Right lung (tissue), 5 donors: ENCODE measurements around the gene SPON1. TPM values are rescaled to one million over a fixed set of nuclear protein-coding genes. Genes with fewer than 3 reads are reported as not detected.

Source experiments
- DNase-seq, 2 donors: peaks; one replicate each; pipeline ENCODE4 v3.0.0-alpha.2; 2013
- polyA plus RNA-seq, 5 donors: library from polyadenylated mRNA; unstranded; fragments of 120-200 nt; gene quantifications; one replicate each; pipeline versions ENCODE4 v1.2.1 to v1.2.3, GENCODE V29; 2013; ENCODE audit warnings: inconsistent platforms in 1 of 5, low replicate concordance in 1 of 5; ENCODE audit not compliant: insufficient read length in 5 of 5, insufficient read depth in 1 of 5

Gene SPON1
- polyA plus RNA-seq, 5 donors = 79.0 to 120 (median 95.6) TPM

- DNase-seq = no peak
These were observed 20.1 kb upstream of the SPON1 start for GRCh38 chr11:13942378-13942777.

- no peak for DNase-seq
These were observed 19.5 kb upstream of the SPON1 start for GRCh38 chr11:13942971-13943381.

- DNase-seq = no peak
These were observed 18.5 kb upstream of the SPON1 start for GRCh38 chr11:13944016-13944415.

GRCh38 chr11:13944911-13945425 is 17.6 kb upstream of the SPON1 start:
- no peak for DNase-seq

- no peak for DNase-seq
These were observed 15.1 kb upstream of the SPON1 start for GRCh38 chr11:13947379-13947778.

GRCh38 chr11:13949876-13950275 is 12.6 kb upstream of the SPON1 start:
- no peak for DNase-seq

- DNase-seq = no peak
These were observed 10.3 kb upstream of the SPON1 start for GRCh38 chr11:13952221-13952620.

- no peak for DNase-seq
These were observed 9.9 kb upstream of the SPON1 start for GRCh38 chr11:13952668-13953067.

GRCh38 chr11:13954591-13954990 is 7.9 kb upstream of the SPON1 start:
- no peak for DNase-seq

- peak in 1 of 2 donors; percentile 69 for DNase-seq
These were observed 6.5 kb upstream of the SPON1 start for GRCh38 chr11:13955971-13956421.

- no peak for DNase-seq
These were observed 5.5 kb upstream of the SPON1 start for GRCh38 chr11:13956988-13957387.

GRCh38 chr11:13958641-13959400 is 3.7 kb upstream of the SPON1 start:
- no peak for DNase-seq

- no peak for DNase-seq
These were observed 343 bp upstream of the SPON1 start for GRCh38 chr11:13962198-13962561.

GRCh38 chr11:13963169-13963948 is 836 bp downstream of the SPON1 start:
- no peak for DNase-seq

GRCh38 chr11:13963949-13964770 is 1.6 kb downstream of the SPON1 start:
- DNase-seq = no peak

GRCh38 chr11:13964771-13965074 is 2.2 kb downstream of the SPON1 start:
- DNase-seq = no peak

GRCh38 chr11:13965337-13965736 is 2.8 kb downstream of the SPON1 start:
- no peak for DNase-seq

GRCh38 chr11:13966013-13966412 is 3.5 kb downstream of the SPON1 start:
- DNase-seq = no peak

- no peak for DNase-seq
These were observed 4.0 kb downstream of the SPON1 start for GRCh38 chr11:13966486-13966885.

- no peak for DNase-seq
These were observed 8.5 kb downstream of the SPON1 start for GRCh38 chr11:13970986-13971385.

- no peak for DNase-seq
These were observed 9.8 kb downstream of the SPON1 start for GRCh38 chr11:13972043-13972910.
